GM19463 (cell line): ENCODE results near the gene NINJ2.
"Not testable (repeated sequence)": the region's sequence is repeated elsewhere in the genome, so short reads cannot be mapped to it uniquely, and the experiment has no call there.

Experiments
- ATAC-seq: cut with Tn5 transposase; IDR thresholded peaks from one replicate; pipeline ENCODE4 v1.9.1; 2021; ENCODE audit warnings: mild to moderate bottlenecking, moderate library complexity; ENCODE audit not compliant: unreplicated experiment

Gene NINJ2

GRCh38 chr12:642633-643474 lies 20.4 kb downstream of the NINJ2 start:
- ATAC-seq, result peak; percentile 71

DNA sequence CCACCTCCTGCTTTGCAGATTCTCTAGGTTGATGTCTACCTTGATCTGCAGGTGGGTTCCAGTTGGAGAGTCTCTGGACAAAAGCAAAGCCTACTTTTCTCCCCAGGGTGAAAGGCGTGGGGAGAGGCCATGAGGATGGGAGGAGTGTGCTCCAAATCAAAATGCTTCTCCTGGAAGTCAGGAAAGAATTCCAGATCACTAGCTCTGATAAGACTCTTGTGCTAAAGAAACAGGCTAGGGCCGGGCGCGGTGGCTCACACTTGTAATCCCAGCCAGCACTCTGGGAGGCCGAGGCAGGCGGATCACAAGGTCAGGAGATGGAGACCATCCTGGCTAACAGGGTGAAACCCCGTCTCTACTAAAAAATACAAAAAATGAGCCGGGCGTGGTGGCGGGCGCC lies 21.9 kb downstream of the NINJ2 start:
- not testable (repeated sequence) for ATAC-seq

DNA sequence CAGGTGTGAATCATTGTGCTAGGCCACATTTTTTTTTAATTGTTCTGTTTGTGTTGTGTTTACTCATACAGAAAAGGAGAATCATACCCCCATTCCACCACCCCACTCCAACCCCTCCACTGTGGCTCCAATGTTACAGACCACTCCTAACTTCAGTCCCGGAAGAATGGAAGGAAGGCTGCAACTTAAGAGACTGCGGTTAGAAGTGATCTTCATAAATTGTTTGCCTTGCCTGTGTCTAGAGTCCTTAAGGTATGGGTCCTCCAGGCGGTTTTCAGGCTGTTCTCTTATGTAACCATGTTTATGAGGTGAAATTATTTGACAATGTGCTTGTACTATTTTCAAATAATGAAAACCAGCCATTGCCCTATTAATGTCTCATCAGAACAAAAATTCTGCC lies 22.5 kb downstream of the NINJ2 start:
- no peak for ATAC-seq

DNA sequence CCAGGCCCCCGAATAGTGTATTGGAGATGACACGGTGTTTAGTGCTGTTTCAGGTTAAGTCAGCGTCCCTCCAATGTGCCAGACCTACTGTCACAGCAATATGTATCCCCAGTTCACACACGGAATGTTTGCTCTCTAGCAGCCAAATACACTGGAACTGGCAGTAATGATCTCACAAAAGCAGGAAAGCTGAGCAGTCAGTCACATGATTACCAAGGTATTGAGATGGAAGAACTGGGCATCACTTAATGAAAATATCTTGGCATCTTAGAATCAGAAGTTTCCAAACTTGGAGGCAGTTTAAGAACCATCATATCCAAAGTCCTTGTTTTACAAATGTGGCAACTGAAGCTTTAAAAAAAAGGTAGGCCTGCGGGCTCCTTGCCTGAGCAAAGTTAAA lies 23.3 kb downstream of the NINJ2 start:
- no peak for ATAC-seq

GRCh38 chr12:639566-639965 lies 23.7 kb downstream of the NINJ2 start:
- no peak for ATAC-seq

DNA sequence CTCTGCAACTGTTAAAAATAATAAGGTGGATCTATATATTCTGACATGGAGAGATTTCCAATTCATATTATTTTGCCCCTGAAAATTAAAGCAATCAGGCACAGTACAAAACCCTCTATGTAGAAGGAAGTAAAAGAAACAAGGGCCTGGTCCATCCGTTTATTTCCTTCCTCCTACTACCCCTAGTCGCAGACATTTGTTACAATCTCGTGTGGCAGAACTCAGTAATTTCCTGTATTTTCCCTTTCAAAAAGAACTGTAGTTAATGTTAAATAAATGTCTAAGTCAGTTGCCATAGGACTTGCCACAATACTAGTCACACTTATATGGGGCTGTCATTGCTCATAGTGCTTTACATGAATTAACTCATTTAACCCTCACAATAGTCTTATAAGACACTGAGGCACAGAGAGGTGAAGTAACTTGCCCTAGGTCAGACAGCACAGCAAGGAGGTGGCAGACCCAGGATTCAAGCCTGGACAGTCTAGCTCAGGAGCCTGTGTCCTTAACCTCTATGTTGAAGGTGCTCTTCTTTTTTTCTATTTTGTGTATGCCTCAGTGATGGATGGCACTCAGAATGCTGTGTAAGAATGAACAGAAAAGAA lies 24.2 kb downstream of the NINJ2 start:
- ATAC-seq, result no peak

DNA sequence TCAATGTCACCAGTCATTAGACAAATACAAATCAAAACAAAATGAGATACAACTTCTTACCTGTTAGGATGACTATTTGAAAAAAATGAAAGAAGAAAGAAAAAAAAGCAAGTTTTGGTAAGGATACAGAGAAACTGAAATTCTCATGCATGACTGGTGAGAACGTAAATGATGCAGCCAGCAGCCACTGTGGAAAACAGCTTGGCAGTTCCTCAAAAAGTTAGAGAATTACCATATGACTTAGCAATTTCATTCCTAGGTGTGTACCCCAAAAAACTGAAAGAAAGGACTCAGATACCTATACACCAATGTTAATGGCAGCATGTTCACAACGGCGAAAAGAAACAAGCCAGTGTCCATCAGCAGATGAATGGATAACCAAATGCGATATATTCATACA lies 26.6 kb downstream of the NINJ2 start:
- no peak for ATAC-seq

DNA sequence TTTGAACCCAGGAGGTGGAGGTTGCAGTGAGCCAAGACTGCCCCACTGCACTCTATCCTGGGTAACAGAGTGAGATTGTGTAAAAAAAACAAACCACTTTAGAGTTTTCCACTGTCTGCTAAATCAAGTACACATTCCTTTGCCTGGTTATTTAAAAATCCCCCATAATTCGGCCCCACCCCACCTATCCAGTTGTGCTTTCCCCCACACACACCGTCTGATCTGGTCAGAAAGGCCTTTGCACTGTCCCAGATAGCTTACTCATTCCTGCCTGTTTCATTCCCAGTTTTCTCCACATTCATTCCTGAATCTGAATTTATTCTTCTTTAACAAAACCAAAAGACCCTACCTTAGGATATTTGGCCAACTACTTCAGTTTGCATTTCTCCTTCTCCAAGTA lies 29.5 kb downstream of the NINJ2 start:
- ATAC-seq, result no peak

- ATAC-seq, result no peak
These were observed 31.0 kb downstream of the NINJ2 start for GRCh38 chr12:632102-632696.

- ATAC-seq, result peak; percentile 94
These were observed 32.3 kb downstream of the NINJ2 start for GRCh38 chr12:630656-631632.

DNA sequence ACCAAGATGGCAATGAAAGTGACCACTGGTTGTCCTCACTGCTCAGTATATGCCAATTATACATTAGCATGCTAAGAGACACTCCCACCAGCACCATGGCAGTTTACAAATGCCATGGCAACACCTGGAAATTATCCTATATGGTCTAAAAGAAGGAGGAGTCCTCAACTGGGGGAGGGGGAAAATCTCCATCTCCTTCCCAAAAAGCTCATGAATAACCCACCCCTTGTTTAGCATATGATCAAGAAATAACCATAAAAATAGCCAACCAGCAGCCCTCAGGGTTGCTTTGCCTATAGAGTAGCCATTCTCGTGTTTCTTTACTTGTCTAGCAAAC lies 34.5 kb downstream of the NINJ2 start:
- not testable (repeated sequence) for ATAC-seq

- no peak for ATAC-seq
These were observed 35.1 kb downstream of the NINJ2 start for GRCh38 chr12:627863-628741.

DNA sequence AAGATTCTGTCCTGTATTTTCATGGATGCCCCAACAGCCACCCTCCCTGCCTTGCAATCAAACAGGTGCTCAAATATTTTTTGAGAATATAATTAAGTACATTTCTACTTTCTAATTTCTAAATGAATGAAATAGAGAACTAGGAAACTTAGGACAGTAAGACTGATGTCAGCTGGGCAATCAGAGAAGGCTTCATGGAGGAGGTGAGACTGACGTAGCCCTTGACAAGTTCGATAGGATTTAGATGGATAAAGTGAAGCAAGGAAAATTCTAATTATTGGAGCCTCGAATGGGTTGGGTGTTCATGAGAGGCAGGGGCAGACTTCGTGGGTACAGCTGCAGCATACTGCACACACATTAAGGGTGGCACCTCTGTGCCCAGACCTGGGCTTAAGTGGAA lies 36.0 kb downstream of the NINJ2 start:
- no peak for ATAC-seq

DNA sequence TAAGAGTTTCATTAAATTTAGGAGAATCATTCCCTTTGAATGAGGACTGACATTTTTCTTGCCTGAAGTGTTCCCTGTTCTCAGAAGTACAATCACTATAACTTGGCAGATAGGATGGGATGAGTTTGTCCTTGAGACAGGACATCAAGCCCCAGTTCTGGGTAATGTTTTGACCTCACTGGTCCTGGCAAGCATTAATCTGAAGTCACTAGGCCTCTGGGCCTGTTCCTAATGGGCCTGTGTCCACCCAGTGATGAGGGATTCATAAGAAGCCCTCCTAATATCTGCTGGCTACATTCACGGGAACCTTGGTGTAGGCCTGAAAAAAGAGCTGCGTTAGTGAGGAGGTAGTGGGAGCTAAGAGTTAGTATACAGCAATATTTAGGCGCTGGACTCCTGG lies 37.2 kb downstream of the NINJ2 start:
- no peak for ATAC-seq

DNA sequence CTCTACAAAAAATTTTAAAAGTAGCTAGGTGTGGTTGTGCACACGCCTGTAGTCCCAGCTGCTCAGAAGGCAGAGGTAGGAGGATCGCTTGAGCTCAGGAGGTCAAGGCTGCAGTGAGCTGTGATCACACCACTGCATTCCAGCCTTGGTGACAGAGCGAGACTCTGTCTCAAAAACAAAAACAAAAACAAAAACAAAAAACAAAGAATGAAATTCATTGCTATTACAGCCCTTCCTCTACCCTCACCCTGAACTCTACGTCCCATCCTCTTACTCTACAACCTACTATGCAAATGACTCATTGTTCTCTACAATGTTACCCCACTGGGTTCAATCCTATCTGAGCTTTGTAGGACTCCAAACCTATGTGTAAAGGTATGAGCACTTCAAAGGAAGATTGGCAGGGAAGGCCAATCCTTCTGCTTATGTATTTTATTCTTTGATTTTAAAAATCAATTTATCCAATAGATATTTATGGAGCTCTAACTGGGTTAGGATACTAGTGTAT lies 39.3 kb downstream of the NINJ2 start:
- ATAC-seq, result no peak

DNA sequence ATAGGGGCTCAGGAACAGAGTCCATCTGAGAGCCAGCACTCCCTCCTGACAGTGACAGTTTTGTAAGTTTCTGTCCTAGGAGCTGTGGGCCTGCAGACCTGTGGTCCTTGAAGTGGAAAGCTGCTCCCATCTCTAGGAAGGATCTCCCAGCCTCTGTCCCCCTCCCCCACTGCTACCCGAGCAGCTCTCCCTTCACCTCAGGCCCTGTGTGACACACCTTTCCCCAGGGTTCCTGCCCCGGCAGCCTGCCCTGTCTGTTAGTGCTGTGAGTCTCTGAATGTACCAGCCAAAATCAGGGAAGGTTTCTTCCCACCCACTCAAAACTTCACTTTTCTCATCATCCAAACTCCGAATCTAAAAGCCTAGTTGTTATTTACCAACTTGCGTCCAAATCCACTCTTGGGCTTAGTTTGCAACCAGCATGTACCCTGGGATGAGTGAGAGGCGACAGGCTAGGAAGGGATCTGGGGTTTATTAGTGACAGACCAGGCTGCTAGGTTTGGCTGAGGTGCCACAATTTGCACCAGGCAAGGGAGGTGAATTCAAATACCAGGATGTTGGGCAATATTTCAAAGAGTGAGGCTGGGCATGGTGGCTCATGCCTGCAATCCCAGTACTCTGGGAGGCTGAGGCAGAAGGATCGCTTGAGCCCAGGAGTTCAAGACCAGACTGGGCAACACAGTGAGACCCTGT lies 39.9 kb downstream of the NINJ2 start:
- ATAC-seq, result no peak

DNA sequence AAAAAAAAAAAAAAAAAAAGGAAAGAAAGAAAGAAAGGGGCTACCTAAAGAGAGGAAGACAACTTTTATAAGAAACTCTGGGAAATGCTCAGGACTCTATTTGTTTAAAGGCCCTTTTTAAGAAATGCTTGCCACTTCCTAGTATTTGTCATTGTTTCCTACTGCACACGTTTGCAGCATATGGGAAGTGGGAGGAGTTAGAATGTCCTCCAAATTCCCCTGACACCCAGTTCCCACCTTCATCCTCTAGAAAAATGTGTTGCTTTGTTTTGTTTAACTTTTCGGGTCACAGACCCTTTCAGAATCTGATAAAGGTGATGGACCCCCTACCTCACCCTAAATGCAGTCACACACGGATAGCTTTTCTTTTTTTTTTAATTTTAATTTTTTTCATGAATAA lies 40.8 kb downstream of the NINJ2 start:
- no peak for ATAC-seq

DNA sequence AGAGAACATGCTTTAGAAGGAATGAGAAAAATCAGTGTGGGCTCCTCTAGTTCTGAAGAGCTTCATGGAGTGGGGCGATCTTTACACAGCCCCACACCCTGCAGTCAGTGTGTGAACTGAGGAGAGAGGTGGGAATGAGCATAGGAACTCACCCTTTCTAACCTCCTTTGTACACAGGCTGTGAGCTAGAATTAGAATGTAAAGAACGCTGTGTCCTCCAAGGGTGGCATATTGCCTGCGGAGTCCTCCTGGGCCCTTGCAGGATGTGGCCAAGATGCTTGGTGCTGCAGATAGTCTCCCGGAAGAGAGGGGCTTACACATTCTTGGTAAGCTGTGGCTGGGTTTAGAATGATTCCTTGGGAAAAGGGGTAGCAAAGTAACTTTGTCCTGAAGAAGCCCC lies 43.9 kb downstream of the NINJ2 start:
- no peak for ATAC-seq

DNA sequence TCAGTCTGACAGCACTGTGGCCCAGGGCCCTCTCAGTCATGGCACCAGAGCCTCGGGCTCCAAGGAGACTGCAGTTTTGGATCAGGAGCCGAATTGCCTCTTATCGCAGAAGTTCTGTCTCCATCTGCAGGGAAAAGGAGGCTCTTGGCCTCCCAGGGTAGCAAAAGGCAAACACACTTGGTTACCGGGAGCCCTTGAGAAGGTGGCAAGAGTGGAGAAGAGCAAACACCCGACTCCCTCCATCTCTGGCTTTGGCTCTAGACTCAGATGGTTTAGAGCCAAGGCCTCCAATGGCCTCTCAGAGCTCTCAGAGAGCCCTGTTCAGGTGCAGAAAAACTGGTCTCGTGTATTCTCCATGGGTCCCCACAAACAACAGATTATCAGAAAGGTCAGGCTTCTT lies 44.6 kb downstream of the NINJ2 start:
- ATAC-seq, result no peak
